Activated CD4-positive, alpha-beta T cell treated with anti-CD3 and anti-CD28 coated beads for 36 hours (primary cell): ENCODE data around the gene PZP. TPM values are rescaled to one million over a fixed set of nuclear protein-coding genes. Genes with fewer than 3 reads are reported as not detected.
A peak's percentile ranks its signal among the peaks of the same experiment; 100 is the strongest.
"Not testable (repeated sequence)": the region's sequence is repeated elsewhere in the genome, so short reads cannot be mapped to it uniquely, and the experiment has no call there.

Source experiments
- ATAC-seq: fragments of 200-7000 bp; cut with Tn5 transposase; one replicate; pipeline ENCODE4 v1.10.0; 2021; ENCODE audit warnings: mild to moderate bottlenecking, moderate library complexity
- CTCF ChIA-PET: fragments of 350-600 bp; sonication (Branson Sonifier 250); formaldehyde crosslinking; loops from one replicate; lab custom pipeline; 2021; ENCODE audit warnings: antibody characterized with exemption; lab: Charles Lee
- POLR2A ChIA-PET: fragments of 350-600 bp; sonication (Branson Sonifier 250); formaldehyde crosslinking; loops from one replicate; lab custom pipeline; 2021; ENCODE audit warnings: antibody characterized with exemption, inconsistent platforms; lab: Charles Lee
- DNase-seq: peaks from one replicate; pipeline ENCODE4 v3.0.0-alpha.2; 2020
- H3K27ac Mint-ChIP-seq: one replicate; pipeline ENCODE4 v1.8.0; 2021; ENCODE audit warnings: mixed read lengths
- H3K27me3 Mint-ChIP-seq: one replicate; pipeline ENCODE4 v1.8.0; 2021; ENCODE audit warnings: mixed read lengths
- H3K36me3 Mint-ChIP-seq: one replicate; pipeline ENCODE4 v1.8.0; 2021; ENCODE audit warnings: low read depth, mixed read lengths
- H3K4me1 Mint-ChIP-seq: one replicate; pipeline ENCODE4 v1.8.0; 2021; ENCODE audit warnings: mixed read lengths
- H3K4me3 Mint-ChIP-seq: one replicate; pipeline ENCODE4 v1.8.0; 2021; ENCODE audit warnings: mild to moderate bottlenecking, moderate library complexity, mixed read lengths
- H3K9me3 Mint-ChIP-seq: one replicate; pipeline ENCODE4 v1.8.0; 2021; ENCODE audit warnings: low read depth, mixed read lengths
- intact Hi-C, 2 experiments: fragments of 100-400 bp; cut with DNase I in 1 of 2; cut with micrococcal nuclease in 1 of 2; formaldehyde crosslinking; loops; one replicate each; pipeline versions ENCODE4 v1.14.2 to v1.15.1; 2022 to 2024; cut with DNase I, micrococcal nuclease
- total RNA-seq, 2 experiments: library from RNA; stranded (reverse); gene quantifications; one replicate each; pipeline ENCODE4 v1.2.3, GENCODE V29; 2021

The PZP gene
- total RNA-seq: not detected

- ATAC-seq: no peak
- Mint-ChIP-seq H3K4me3 (no peak within 1 kb of the TSS), H3K9me3 (no peaks in the 10 kb centered on the region), H3K27ac (no peak within 1 kb of the TSS), H3K36me3 (no peaks in the 10 kb centered on the region), H3K27me3 (no peaks in the 10 kb centered on the region), H3K4me1 (no peaks in the 10 kb centered on the region)
- POLR2A ChIA-PET: no interaction called here
- intact Hi-C loops: no loop called here
- CTCF ChIA-PET: no interaction called here
- no peak for DNase-seq
Observed at GRCh38 chr12:9208229-9208628, at the start of gene PZP. PZP (minus strand) TSS chr12:9208395; CDS start chr12:9208341, 54 bp downstream.

- intact Hi-C loops: no loop called here
- no peak overlapping the region for H3K4me3 Mint-ChIP-seq
- ChIA-PET CTCF (no interaction called here), POLR2A (no interaction called here)
- ATAC-seq: no peak
- H3K27ac Mint-ChIP-seq: no peak overlapping the region
- no peak for DNase-seq
- no peaks in the 10 kb centered on the region for H3K36me3 Mint-ChIP-seq
- no peaks in the 10 kb centered on the region for H3K4me1 Mint-ChIP-seq
- H3K27me3 Mint-ChIP-seq: peaks cover 7% of the 10 kb centered on the region
- peaks cover 2% of the 10 kb centered on the region for H3K9me3 Mint-ChIP-seq
Observed at GRCh38 chr12:9256758-9257405, 48.7 kb upstream of the PZP start.

- intact Hi-C loops: no loop called here
- DNase-seq (no peak), ATAC-seq (no peak)
- ChIA-PET CTCF (no interaction called here), POLR2A (no interaction called here)
- no peak overlapping the region for H3K4me3 Mint-ChIP-seq
- H3K36me3 Mint-ChIP-seq: no peaks in the 10 kb centered on the region
- peaks cover 3% of the 10 kb centered on the region for H3K9me3 Mint-ChIP-seq
- no peak overlapping the region for H3K27ac Mint-ChIP-seq
- no peaks in the 10 kb centered on the region for H3K4me1 Mint-ChIP-seq
- peaks cover 11% of the 10 kb centered on the region for H3K27me3 Mint-ChIP-seq
Observed at GRCh38 chr12:9256341-9256740, 48.1 kb upstream of the PZP start.

- CTCF ChIA-PET: no interaction called here
- ATAC-seq: no peak
- Mint-ChIP-seq H3K4me3 (no peak overlapping the region), H3K36me3 (no peaks in the 10 kb centered on the region), H3K27me3 (peaks cover 15% of the 10 kb centered on the region), H3K9me3 (peaks cover 4% of the 10 kb centered on the region), H3K27ac (no peak overlapping the region), H3K4me1 (no peaks in the 10 kb centered on the region)
- intact Hi-C loops: no loop called here
- DNase-seq: no peak
- POLR2A ChIA-PET: no interaction called here
Observed at GRCh38 chr12:9255837-9256236, 47.6 kb upstream of the PZP start.

DNA sequence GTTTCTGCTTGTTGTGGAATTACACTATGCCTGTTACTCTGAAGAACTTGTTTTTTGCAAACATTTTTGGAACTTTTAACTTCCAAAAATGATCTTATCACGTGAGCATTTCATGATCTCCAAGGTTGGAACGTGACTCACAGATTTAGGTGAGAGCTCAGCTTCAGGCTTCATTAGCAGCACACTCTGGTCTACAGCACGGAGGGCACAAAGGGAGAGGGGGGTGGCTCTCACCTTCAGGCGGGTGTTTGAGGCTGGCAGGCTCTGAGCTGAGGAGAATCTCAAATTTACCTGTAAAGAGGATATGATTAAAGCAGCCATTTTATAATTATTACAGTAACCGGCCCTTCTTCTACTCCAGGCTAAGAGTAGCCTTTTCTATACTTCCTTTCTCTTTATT lies 45.3 kb upstream of the PZP start:
- ATAC-seq: no peak
- Mint-ChIP-seq H3K4me1 (peaks cover 1% of the 10 kb centered on the region), H3K27me3 (peaks cover 24% of the 10 kb centered on the region), H3K36me3 (no peaks in the 10 kb centered on the region), H3K9me3 (peaks cover 7% of the 10 kb centered on the region), H3K4me3 (no peak overlapping the region), H3K27ac (no peak overlapping the region)
- CTCF ChIA-PET: no interaction called here
- intact Hi-C loops: no loop called here
- DNase-seq: no peak
- POLR2A ChIA-PET: no interaction called here

- H3K9me3 Mint-ChIP-seq, H3K36me3 Mint-ChIP-seq, H3K27ac Mint-ChIP-seq, ATAC-seq, H3K4me1 Mint-ChIP-seq, DNase-seq, H3K4me3 Mint-ChIP-seq, POLR2A ChIA-PET, CTCF ChIA-PET, intact Hi-C loops: not testable (repeated sequence)
- peaks cover 27% of the 10 kb centered on the region for H3K27me3 Mint-ChIP-seq
Observed at GRCh38 chr12:9252791-9253190, 44.6 kb upstream of the PZP start.

GRCh38 chr12:9252256-9252655 lies 44.1 kb upstream of the PZP start:
- DNase-seq (no peak), ATAC-seq (no peak)
- H3K9me3 Mint-ChIP-seq: peaks cover 7% of the 10 kb centered on the region
- POLR2A ChIA-PET: no interaction called here
- peaks cover 27% of the 10 kb centered on the region for H3K27me3 Mint-ChIP-seq
- intact Hi-C loops: no loop called here
- no peak overlapping the region for H3K4me3 Mint-ChIP-seq
- H3K27ac Mint-ChIP-seq: no peak overlapping the region
- H3K36me3 Mint-ChIP-seq: no peaks in the 10 kb centered on the region
- CTCF ChIA-PET: no interaction called here
- peaks cover 13% of the 10 kb centered on the region for H3K4me1 Mint-ChIP-seq

GRCh38 chr12:9248435-9248834 lies 40.2 kb upstream of the PZP start:
- intact Hi-C loops: loop anchor here (10.0 kb wide), 3 partner anchors 604 to 1056 kb away; partner anchors contain the start of genes CLEC2B (in 1 of the 2) and KLRD1 (in 1 of the 2)
- peaks cover 41% of the 10 kb centered on the region for H3K4me1 Mint-ChIP-seq
- H3K9me3 Mint-ChIP-seq: peaks cover 7% of the 10 kb centered on the region
- ChIA-PET POLR2A (interaction anchor here (0.7 kb wide), 1 partner anchor 34 kb away, joined by 4 read pairs; no protein-coding TSS in a partner anchor), CTCF (no interaction called here)
- DNase-seq: no peak
- H3K36me3 Mint-ChIP-seq: peaks cover 2% of the 10 kb centered on the region
- ATAC-seq: no peak
- peaks cover 28% of the 10 kb centered on the region for H3K27me3 Mint-ChIP-seq
- H3K4me3 Mint-ChIP-seq: no peak overlapping the region
- H3K27ac Mint-ChIP-seq: no peak overlapping the region

- ATAC-seq: peak; percentile 89
- intact Hi-C loops: loop anchor here (1.0 to 10.0 kb wide), 16 partner anchors 37 to 1297 kb away; partner anchors contain the start of genes CLEC2B (in 1 of the 2), CLEC2D (in 1 of the 2) and KLRD1 (in 1 of the 2)
- peak overlapping the region; percentile 89 for H3K27ac Mint-ChIP-seq
- peak; percentile 88 for DNase-seq
- H3K9me3 Mint-ChIP-seq: no peaks in the 10 kb centered on the region
- peaks cover 2% of the 10 kb centered on the region for H3K36me3 Mint-ChIP-seq
- H3K27me3 Mint-ChIP-seq: peaks cover 10% of the 10 kb centered on the region
- H3K4me1 Mint-ChIP-seq: peaks cover 50% of the 10 kb centered on the region
- ChIA-PET POLR2A (no interaction called here), CTCF (no interaction called here)
- peak overlapping the region; percentile 46 for H3K4me3 Mint-ChIP-seq
Observed at GRCh38 chr12:9244894-9245293, 36.7 kb upstream of the PZP start.

DNA sequence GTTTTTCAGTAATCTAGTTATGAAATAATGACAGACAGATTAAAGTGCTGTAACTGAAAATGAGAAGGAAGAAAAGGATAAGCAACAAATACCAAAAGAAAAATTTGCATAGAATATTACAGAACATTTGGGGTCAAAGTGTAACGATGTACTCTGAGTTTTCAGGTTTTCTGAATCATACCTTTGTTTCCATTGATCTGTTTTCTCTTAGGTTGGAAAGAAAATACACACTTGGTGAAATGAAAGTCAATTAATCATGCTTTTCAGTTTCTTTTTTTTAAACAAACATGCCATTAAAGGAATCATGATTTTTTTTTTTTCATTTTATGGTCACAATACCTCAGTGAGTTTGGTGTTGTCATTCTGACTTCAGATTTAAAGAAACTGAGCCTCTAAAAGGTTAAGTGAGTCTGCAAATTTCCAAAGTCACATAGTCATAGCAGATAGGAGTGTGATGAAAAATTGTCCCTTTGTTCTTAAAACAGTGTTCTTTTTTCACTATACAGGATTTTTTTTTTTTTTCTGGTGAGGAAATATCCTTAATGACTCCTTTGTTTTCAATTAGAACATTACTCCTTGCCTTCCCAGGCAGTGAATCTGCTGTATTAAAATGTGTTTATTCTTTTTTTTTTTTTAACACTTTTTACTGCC lies 35.9 kb upstream of the PZP start:
- Mint-ChIP-seq H3K4me3 (no peak overlapping the region), H3K27ac (peak overlapping the region; percentile 56), H3K27me3 (peaks cover 10% of the 10 kb centered on the region), H3K36me3 (peaks cover 2% of the 10 kb centered on the region), H3K4me1 (peaks cover 50% of the 10 kb centered on the region), H3K9me3 (no peaks in the 10 kb centered on the region)
- intact Hi-C loops: loop anchor here (1.0 to 10.0 kb wide), 12 partner anchors 39 to 1298 kb away; partner anchors contain the start of genes CLEC2B (in 1 of the 2), CLEC2D (in 1 of the 2) and KLRD1 (in 1 of the 2)
- POLR2A ChIA-PET: no interaction called here
- peak; percentile 67 for ATAC-seq
- DNase-seq: no peak
- CTCF ChIA-PET: interaction anchor here (1.0 kb wide), 1 partner anchor 59 kb away, joined by 3 read pairs; no protein-coding TSS in a partner anchor

DNA sequence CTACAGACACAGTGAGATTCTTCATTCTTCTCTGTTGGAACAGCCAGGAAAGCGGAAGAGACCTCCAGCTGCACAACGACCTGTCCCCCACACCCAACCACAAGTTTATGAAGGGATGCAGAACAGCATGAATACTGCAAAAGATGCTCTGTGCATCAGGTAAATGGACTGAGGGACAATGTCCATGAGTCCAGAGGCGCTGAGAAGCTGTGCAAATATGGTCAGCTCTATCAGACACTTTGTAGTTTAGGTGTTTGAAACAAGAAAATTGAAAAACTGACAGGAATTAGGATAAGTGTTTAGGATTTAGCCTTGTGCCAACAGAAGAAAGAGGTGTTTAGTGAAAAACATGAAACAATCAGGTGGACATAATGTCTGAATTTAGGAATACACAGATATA lies 33.1 kb upstream of the PZP start:
- CTCF ChIA-PET: no interaction called here
- DNase-seq: no peak
- Mint-ChIP-seq H3K9me3 (no peaks in the 10 kb centered on the region), H3K27me3 (peaks cover 11% of the 10 kb centered on the region), H3K4me3 (no peak overlapping the region), H3K27ac (no peak overlapping the region), H3K4me1 (peaks cover 37% of the 10 kb centered on the region), H3K36me3 (peaks cover 2% of the 10 kb centered on the region)
- intact Hi-C loops: loop anchor here (5.0 to 10.0 kb wide), 4 partner anchors 596 to 1301 kb away; partner anchors contain the start of genes CLEC2B (in 1 of the 2) and KLRD1 (in 1 of the 2)
- POLR2A ChIA-PET: no interaction called here
- ATAC-seq: no peak
